GM19240 (cell line): ENCODE measurements around the gene MIEF1.

Source experiments
- DNase-seq: peaks from one replicate; pipeline ENCODE4 v3.0.0; 2011; ENCODE audit warnings: low spot score; ENCODE audit not compliant: insufficient read length

Gene MIEF1

GRCh38 chr22:39556970-39557841, 55.1 kb downstream of the MIEF1 start:
- no peak for DNase-seq

- no peak for DNase-seq
Observed at GRCh38 chr22:39558254-39558727, 56.2 kb downstream of the MIEF1 start.

GRCh38 chr22:39558950-39559349, 56.9 kb downstream of the MIEF1 start:
- DNase-seq, result no peak

DNA sequence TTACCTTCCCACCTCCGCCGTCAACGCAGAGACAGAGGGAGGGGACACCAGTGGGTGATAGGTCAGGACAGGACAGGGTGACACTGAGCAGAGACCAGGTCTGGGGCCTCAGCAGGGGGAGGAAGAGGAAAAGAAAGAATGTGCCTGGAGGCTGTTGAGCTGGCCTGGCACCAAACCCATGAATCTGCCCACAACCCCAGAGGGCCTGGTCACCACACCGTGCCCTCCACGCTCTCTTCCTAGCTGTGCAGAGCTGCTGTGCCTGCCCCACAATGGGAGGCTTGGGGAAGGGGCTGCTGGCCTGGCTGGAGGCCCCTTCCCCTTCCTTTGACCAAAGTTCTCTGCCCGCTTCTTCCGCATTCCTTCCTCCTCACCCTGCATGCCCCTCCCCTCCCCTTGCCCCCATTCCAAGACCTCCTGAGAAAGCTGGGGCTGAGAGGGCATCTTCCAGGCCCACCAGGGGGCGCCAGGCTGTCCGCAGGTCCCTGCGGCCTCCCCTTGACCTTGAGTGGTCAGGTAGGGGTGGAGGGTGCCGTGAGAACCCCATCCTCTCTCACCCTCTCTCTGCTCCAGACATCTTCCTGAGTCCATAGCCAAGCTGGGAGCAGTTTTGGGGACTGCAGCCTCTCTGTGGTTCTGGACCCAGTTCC, 57.5 kb downstream of the MIEF1 start:
- no peak for DNase-seq

GRCh38 chr22:39560127-39560526, 58.0 kb downstream of the MIEF1 start:
- no peak for DNase-seq

DNA sequence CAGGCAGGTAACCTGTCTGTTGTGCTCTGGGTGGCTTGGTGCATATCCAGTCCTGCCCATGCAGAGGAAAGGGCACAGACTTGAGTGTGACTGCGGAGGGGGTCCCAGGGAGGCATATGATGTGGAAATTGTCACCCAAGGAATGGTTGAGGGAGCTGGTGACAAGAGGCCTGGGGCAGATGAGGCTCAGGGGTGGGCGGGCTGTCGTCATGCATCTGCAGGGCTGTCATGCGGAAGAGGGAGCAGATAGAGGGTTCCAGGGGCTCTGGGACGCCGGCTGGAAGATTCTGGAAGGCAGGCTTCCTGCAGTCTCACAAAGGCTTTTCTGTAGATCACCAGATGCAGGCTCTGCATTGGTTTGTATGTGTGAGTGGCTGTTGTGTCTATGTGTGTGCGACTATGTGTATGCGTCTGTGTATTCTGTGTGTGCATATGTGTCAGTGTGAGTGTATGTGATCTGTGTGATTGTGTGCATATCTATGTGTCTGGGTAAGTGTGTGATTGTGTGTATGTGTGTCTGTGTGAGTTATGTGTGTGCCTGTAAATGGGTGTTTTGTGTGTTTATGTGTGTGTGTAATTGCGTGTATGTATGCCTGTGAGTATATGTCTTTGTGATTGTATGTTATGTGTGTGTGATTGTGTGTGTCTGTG, 60.9 kb downstream of the MIEF1 start:
- no peak for DNase-seq

DNA sequence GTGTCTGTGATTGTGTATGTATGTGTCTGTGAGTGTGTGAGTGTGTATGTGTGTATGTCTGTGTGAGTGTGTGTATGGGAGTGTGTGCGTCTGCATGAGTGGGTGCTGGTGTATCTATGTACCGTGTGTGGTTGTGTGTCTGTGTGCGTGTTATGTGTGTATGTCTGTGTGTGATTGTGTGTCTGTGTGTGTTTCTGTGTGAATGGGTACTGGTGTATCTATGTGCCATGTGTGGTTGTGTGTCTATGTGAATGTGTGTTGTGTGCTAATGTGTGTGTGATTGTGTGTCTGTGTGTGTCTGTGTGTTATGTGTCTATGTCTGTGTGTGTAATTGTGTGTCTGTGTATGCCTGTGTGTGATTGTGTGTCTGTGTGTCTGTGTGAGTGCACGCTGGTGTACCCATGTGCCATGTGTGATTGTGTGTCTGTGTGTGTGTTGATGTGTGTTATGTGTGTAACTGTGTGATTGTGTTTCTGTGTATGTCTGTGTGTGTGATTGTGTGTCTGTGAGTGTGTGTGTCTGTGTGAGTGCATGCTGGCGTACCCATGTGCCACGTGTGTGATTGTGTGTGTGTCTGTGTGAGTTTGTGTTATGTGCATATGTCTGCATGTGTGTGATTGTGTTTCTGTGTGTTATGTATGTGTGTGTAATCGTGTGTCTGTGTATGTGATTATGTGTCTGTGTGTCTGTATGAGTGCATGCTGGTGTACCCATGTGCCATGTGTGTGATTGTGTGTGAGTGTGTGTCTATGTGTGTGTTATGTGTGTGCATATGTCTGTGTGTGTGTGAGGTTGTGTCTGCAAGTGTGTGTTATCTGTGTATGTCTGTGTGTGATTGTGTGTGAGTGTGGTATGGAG, 61.7 kb downstream of the MIEF1 start:
- no peak for DNase-seq

- DNase-seq, result no peak
Observed at GRCh38 chr22:39565414-39565944, 63.4 kb downstream of the MIEF1 start.

DNA sequence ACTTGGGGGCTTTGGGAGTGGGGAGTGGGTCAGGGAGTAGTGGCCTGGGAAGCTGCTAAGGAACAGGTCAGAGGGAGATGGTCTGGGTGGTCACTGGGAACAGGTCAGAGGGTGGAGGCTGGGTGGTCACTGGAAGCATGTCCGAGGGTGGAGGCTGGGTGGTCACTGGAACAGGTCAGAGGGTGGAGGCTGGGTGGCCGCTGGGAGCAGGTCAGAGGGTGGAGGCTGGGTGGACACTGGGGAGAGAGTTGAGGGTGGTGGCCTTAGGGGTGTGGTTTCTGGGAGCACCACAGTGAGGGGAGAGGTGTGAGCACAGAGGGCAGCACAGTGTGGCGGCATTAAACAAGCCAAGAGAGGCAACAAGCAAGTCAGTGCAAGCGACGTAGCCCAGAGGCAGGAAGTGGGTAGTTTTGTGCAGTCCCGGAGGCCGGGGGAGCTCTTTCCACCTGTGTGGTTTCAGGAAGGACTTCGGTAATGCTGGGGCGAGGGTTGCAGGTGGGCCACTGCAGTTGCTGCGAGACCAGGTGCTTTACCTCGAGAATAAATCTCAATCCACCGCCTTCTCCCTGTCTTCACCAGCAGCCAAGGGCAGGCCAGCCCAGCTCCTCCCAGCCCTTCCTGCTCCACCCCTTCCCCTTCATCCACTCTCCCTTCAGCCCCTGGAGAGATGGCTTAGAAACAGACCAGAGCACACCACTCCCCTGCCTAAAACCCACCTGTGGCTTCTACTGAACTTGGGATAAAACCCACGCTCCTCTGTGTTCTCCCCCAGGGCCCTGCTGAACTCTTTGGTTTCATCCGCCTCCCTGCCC, 65.3 kb downstream of the MIEF1 start:
- DNase-seq, result no peak
